Erythroblast (primary cell): ENCODE results near the gene AIDA.
"Not testable (repeated sequence)": the region's sequence is repeated elsewhere in the genome, so short reads cannot be mapped to it uniquely, and the experiment has no call there.

Source experiments
- DNase-seq, 2 experiments: peaks; one replicate each; lab custom pipeline; 2025; lab: John Stamatoyannopoulos, UW
- GATA1 ChIP-seq: IDR thresholded peaks from 2 replicates; pipeline ENCODE4 v1.6.1; 2011; ENCODE audit warnings: low read depth, mild to moderate bottlenecking, control low read depth, low read length, moderate library complexity
- POLR2A ChIP-seq: IDR thresholded peaks from 2 replicates; pipeline ENCODE4 v1.6.1; 2011; ENCODE audit warnings: mild to moderate bottlenecking, low read length

AIDA gene

GRCh38 chr1:222696741-222697140 lies 15.6 kb downstream of the AIDA start:
- no peak for DNase-seq
- TF ChIP-seq GATA1, result no peak

GRCh38 chr1:222694927-222695326 lies 17.4 kb downstream of the AIDA start:
- TF ChIP-seq POLR2A (no peak), GATA1 (no peak)
- DNase-seq, result no peak

DNA sequence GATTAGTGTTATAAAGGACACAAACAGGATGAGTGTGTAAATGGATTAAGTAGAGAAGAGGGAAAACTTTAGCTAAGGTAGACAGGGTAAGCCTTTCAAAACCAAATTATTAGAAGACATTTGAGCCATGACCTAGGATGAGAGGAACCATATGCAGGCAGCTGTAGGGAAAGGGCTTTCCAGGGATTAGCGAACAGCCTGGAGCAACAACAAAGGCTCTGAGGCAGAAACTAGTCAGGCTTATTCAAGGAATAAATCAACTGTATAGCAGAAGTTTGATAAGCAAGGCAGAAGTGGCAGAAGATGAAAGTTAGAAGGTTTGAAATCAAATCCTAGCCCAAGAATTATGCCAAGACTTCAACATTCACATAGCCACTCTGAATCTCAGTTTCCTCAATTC lies 21.3 kb downstream of the AIDA start:
- TF ChIP-seq POLR2A, result no peak
- no peak for TF ChIP-seq GATA1

GRCh38 chr1:222680080-222680479 lies 32.2 kb downstream of the AIDA start:
- DNase-seq, result no peak
- no peak for TF ChIP-seq GATA1
- TF ChIP-seq POLR2A, result no peak

More for the DNA sequence above, 21.3 kb downstream of the AIDA start:
- no peak for DNase-seq

- DNase-seq, result no peak
- TF ChIP-seq GATA1 (no peak), POLR2A (no peak)
These were observed 42.2 kb downstream of the AIDA start for GRCh38 chr1:222670110-222670509.

GRCh38 chr1:222669107-222669506 lies 43.2 kb downstream of the AIDA start:
- DNase-seq, result not testable (repeated sequence)

GRCh38 chr1:222668184-222668583 lies 44.1 kb downstream of the AIDA start:
- DNase-seq, result not testable (repeated sequence)

DNA sequence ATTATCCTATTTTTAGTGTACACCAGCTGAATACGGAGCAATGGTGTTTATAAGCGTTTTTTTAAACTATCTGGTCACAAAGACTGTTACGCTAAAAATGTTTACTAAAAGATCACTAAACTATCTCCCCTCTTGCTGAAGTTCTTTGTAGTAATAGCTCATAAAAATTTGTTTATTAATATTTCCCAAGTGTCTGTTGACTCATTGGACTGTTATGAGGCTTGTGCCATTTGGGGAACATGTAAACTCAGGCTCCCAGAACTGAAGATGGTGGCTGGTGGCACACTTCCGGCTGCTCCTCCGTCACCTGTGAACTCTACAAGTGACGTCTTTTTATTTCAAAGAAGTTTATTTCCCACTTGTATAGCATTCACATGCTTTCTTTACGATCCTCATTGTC lies 46.3 kb downstream of the AIDA start:
- no peak for DNase-seq
- no peak for TF ChIP-seq POLR2A
- no peak for TF ChIP-seq GATA1

DNA sequence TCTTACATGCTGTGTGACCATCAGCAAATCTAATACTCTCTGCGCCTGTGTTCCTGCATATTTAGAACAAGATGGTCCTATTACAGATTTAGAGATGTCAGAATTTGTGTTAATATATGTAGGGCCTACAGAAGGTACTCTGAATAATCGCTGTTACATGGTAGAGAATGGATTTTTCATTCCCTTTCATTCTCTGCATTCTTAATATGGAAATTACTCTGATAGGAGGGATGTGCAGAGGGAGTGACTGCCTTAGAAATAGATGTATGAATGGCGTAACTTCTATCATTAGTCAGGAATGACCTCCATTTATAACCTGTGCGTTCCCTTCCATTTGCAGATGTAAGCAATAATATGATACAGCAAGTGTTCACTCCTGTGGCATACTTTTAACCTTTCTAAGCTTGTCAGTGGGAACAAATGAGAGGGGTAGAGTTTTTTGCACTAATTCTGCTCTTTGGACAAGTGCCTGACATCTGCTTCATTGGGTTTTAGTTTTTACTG lies 48.8 kb downstream of the AIDA start:
- DNase-seq, result no peak
- TF ChIP-seq GATA1, result no peak

- TF ChIP-seq POLR2A (no peak), GATA1 (no peak)
- DNase-seq, result no peak
These were observed 54.4 kb downstream of the AIDA start for GRCh38 chr1:222657899-222658298.

DNA sequence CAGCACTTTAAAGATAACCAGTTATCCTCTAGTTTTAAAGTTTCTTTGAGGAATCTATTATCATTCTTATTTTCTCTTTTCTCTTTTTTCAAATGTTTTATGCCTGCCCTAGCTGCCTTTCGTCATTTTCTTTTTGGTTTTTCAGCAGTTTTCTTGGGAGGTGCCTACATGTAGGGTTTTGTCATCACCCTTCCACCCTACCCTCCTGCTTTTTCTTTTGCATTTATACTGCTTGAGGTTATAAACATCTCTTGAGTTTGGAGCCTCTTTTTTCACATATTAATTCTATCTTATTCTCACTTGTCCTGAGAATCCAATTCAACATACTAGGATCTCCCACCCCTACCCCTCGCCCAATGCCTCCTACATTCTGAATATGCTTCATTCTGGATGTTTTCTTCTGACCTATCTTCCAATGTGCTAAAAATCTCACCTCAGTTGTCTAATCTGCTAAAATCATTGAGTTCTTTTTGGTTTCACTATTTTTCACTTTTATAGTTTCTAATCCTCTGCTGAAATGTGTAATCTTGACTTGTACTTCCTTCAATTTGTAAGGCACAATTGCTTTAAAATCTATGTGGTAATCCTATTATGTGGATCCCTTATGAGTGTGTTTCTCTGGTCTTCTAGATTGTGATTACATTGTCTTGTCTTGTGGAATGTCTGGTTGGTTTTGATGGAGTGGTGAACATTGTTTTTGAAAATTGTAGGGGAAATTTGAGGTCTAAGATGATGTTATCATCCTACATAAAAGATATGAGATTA lies 55.7 kb downstream of the AIDA start:
- TF ChIP-seq GATA1, result no peak
- TF ChIP-seq POLR2A, result no peak

DNA sequence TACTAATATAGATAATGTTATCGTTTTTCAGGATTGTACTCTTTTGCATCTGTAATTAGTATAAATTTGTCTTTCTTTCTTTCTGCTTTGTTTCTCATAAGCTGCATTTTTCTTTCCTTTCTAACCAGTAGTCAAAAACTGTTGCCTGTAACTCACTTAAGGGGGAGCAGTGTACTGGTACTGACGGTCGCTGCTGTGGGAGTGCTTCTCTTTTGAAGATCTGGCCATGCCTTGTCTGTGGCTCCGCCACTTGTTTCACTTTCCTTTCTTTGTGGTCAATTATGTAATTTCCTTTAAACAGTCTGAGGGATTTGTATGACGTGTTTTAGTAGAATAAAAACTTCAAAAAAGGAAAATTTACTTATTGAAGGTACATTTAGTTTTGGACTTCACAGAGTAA lies 57.4 kb downstream of the AIDA start:
- TF ChIP-seq GATA1, result no peak
- peak; percentile 80 to 86 for DNase-seq

More for the DNA sequence above, 55.7 kb downstream of the AIDA start:
- DNase-seq, result no peak

- DNase-seq, result no peak
- no peak for TF ChIP-seq POLR2A
- TF ChIP-seq GATA1, result no peak
These were observed 59.0 kb downstream of the AIDA start for GRCh38 chr1:222653178-222653827.

DNA sequence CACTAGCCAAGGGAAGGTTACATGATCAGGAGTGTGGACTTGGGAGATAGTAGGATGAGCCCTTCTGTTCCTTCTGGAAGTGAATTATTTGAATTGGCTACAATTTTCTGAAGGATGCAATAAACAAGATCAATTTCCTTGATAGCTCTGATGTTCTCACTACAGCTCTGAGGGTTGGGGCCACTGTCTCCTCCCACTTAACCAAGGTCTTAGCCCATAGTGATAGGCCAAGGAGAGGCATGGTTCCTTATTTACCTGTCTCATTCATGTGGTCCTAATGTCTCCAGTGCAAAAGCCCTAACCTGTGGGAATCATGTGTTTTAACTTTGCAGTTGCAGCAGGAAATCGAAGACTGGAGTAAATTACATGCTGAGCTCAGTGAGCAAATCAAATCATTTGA lies 59.6 kb downstream of the AIDA start:
- DNase-seq, result no peak
- TF ChIP-seq POLR2A (no peak), GATA1 (no peak)

DNA sequence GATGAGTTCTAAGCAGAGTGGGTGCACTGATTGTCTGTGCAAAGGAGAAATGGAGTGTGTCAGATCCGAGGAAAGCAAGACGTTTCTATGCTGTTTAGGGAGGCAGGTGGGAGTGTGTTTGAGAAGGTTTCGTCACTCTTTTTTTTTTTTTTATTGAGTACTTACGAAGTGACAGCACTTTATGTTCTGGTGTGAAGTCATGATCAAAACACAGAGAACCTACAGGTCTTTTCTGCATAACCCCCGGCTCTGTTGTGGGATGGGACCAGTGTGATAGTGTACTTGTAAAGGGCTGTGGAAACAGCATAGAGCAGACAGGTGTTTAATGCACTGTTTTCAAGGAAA lies 67.7 kb downstream of the AIDA start:
- no peak for TF ChIP-seq GATA1
- TF ChIP-seq POLR2A, result no peak
- DNase-seq, result peak in 1 of 2 experiments; percentile 77
